ENCODE measurements around the gene RBM22. TPM values are rescaled to one million over a fixed set of nuclear protein-coding genes. Genes with fewer than 3 reads are reported as not detected.

RBM22 gene
- total and polyA plus RNA-seq, 2 of the 4 experiments (the other 2 are of a cell fraction) = 26.2 to 34.2 TPM

DNA sequence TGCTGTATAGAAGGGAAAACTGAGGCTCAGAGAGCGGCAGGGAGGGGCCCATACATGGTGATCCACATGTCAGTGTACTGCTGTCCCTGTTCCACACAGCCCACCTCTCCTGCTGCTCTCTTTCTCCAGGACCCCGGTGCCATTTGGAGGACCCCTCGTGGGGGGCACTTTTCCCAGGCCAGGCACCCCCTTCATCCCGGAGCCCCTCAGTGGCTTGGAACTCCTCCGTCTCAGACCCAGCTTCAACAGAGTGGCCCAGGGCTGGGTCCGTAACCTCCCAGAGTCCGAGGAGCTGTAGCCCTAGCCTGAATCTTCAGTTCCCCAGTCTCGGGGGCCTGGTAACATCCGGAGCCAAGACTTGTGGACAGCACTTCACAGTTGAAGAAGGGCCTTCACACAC lies 24.3 kb downstream of the RBM22 start:
- no peak overlapping the region for H4K91ac ChIP-seq (ENCODE audit: insufficient read depth, low read depth, low read length)
- CTCF ChIA-PET = no interaction called here
- 96% methylated on average over 4 of the region's 9 CpGs; no CpG with 5 or more reads in 1 of the 2 experiments for WGBS, 2 experiments (ENCODE audit: extremely low coverage in 2 of 2, insufficient read length in 1 of 2)

More for the DNA sequence above, 24.3 kb downstream of the RBM22 start:
- H3K23ac ChIP-seq (ENCODE audit: low read depth, low read length) = no peak overlapping the region
- H2AK5ac ChIP-seq (ENCODE audit: low read depth, low read length) = no peak overlapping the region
- H3K4ac ChIP-seq (ENCODE audit: low read depth, low read length) = no peak overlapping the region
- intact Hi-C loops (cut with micrococcal nuclease) (no loop called here), dilution Hi-C loops (cut with HindIII; ENCODE audit: low sequenced_read_pairs, unreplicated experiment) (no loop called here), in situ Hi-C loops (cut with MboI; ENCODE audit: low sequenced_read_pairs) (no loop called here)
- H3K18ac ChIP-seq (ENCODE audit: low read depth, low read length) = no peak overlapping the region
- no peak for ATAC-seq (ENCODE audit: low read depth)
- H2AK9ac ChIP-seq (replicated peaks; ENCODE audit: low read depth, low read length, poor library complexity) = no peak overlapping the region
- H4K8ac ChIP-seq (ENCODE audit: low read depth in 2 of 2, low read length in 2 of 2) = no peak overlapping the region
- H3K27ac ChIP-seq (ENCODE audit: insufficient read depth, low read length) = no peak overlapping the region
- H3K4me3 ChIP-seq (ENCODE audit: insufficient read depth, low read depth, low read length) = no peak overlapping the region
- no peak overlapping the region for H3K9ac ChIP-seq (ENCODE audit: low read depth, low read length)
- no peak overlapping the region for H2BK120ac ChIP-seq (ENCODE audit: low read depth, low read length)
- peaks cover 8% of the 10 kb centered on the region for H3K9me1 ChIP-seq (ENCODE audit: insufficient read depth, low read length)
- no peak overlapping the region for H3K14ac ChIP-seq (replicated peaks; ENCODE audit: low read depth, low read length)
- H3K56ac ChIP-seq (ENCODE audit: extremely low read depth, insufficient read depth, low read length) = no peak overlapping the region
- H2BK5ac ChIP-seq (ENCODE audit: low read depth, low read length, poor library complexity, severe bottlenecking) = no peak overlapping the region
- no peaks in the 10 kb centered on the region for H3K9me3 ChIP-seq (ENCODE audit: control insufficient read depth, insufficient read depth, low read length)
- H3K27me3 ChIP-seq (ENCODE audit: control insufficient read depth, insufficient read depth, low read length) = peaks cover 6% of the 10 kb centered on the region
- H2BK15ac ChIP-seq (ENCODE audit: low read depth, low read length) = no peak overlapping the region
- no peaks in the 10 kb centered on the region for H3K79me1 ChIP-seq (ENCODE audit: low read depth in 1 of 2, low read length in 2 of 2)
- no TSS peak for BruUV-seq (replicated peaks)
- TF ChIP-seq CEBPB (IDR thresholded peaks at IDR 0.05; ENCODE audit: low read depth, low read length) (no peak), MAZ (IDR thresholded peaks at IDR 0.05; ENCODE audit: borderline replicate concordance, low read depth, low read length) (no peak), FOS (IDR thresholded peaks at IDR 0.05; ENCODE audit: low read depth, low read length) (no peak), USF2 (IDR thresholded peaks at IDR 0.05; ENCODE audit: low read depth, low read length) (no peak), RAD21 (IDR thresholded peaks at IDR 0.05; ENCODE audit: low read length) (no peak), RCOR1 (IDR thresholded peaks at IDR 0.05; ENCODE audit: insufficient replicate concordance, low read length) (no peak), MXI1 (IDR thresholded peaks at IDR 0.05; ENCODE audit: borderline replicate concordance, low read depth, low read length) (no peak), MAFK (IDR thresholded peaks at IDR 0.05; ENCODE audit: low read depth, low read length) (no peak)
- TF ChIP-seq, protein P1, sequence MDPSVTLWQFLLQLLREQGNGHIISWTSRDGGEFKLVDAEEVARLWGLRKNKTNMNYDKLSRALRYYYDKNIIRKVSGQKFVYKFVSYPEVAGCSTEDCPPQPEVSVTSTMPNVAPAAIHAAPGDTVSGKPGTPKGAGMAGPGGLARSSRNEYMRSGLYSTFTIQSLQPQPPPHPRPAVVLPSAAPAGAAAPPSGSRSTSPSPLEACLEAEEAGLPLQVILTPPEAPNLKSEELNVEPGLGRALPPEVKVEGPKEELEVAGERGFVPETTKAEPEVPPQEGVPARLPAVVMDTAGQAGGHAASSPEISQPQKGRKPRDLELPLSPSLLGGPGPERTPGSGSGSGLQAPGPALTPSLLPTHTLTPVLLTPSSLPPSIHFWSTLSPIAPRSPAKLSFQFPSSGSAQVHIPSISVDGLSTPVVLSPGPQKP (IDR thresholded peaks at IDR 0.05; ENCODE audit: borderline replicate concordance, low read depth, low read length) = no peak
- H4K20me1 ChIP-seq (ENCODE audit: insufficient read depth, low read length) = no peaks in the 10 kb centered on the region
- no peak overlapping the region for H2BK20ac ChIP-seq (ENCODE audit: low read depth, low read length)
- H3K4me2 ChIP-seq (ENCODE audit: low read depth, low read length) = no peak overlapping the region
- H4K5ac ChIP-seq (ENCODE audit: low read depth, low read length) = no peak overlapping the region
- DNase-seq = no peak
- no peaks in the 10 kb centered on the region for H3K36me3 ChIP-seq (ENCODE audit: control insufficient read depth, insufficient read depth, low read length)
- POLR2A ChIA-PET (ENCODE audit: unreplicated experiment) = no interaction called here
- no peak overlapping the region for H2AFZ ChIP-seq (replicated peaks; ENCODE audit: low read length, poor library complexity)
- H3K4me1 ChIP-seq (ENCODE audit: control insufficient read depth, insufficient read depth, low read length) = peaks cover 13% of the 10 kb centered on the region

All from IMR-90 (cell line).